Measurements from ENCODE around the gene TSGA10IP.

TSGA10IP gene

GRCh38 chr11:65975771-65976170 is 30.5 kb downstream of the TSGA10IP start:
- POLR2A ChIA-PET, result no interaction called here
- CTCF ChIA-PET, result interaction anchor here (1.0 to 1.9 kb wide), 3 partner anchors 13 to 91 kb away, joined by 3 to 7 read pairs (median 5); partner anchors contain the start of gene CCDC85B
- no peak for DNase-seq (ENCODE audit: extremely low spot score)
- TF ChIP-seq CTCF (IDR thresholded peaks at IDR 0.05; ENCODE audit: control extremely low read depth, extremely low read depth, low read depth, missing control alignments), result no peak

GRCh38 chr11:65976216-65977176 is 31.2 kb downstream of the TSGA10IP start:
- DNase-seq (ENCODE audit: extremely low spot score), result no peak
- TF ChIP-seq CTCF (IDR thresholded peaks at IDR 0.05; ENCODE audit: control extremely low read depth, extremely low read depth, low read depth, missing control alignments), result no peak
- ChIA-PET CTCF (interaction anchor here (1.0 to 1.9 kb wide), 5 partner anchors 12 to 92 kb away, joined by 3 to 7 read pairs (median 3); partner anchors contain the start of genes CCDC85B and FIBP), POLR2A (no interaction called here)

GRCh38 chr11:65977621-65978390 is 32.5 kb downstream of the TSGA10IP start:
- ChIA-PET CTCF (interaction anchor here (1.0 to 3.3 kb wide), 4 partner anchors 11 to 89 kb away, joined by 3 to 17 read pairs (median 5); partner anchors contain the start of gene FIBP), POLR2A (no interaction called here)
- TF ChIP-seq CTCF (IDR thresholded peaks at IDR 0.05; ENCODE audit: control extremely low read depth, extremely low read depth, low read depth, missing control alignments), result no peak
- no peak for DNase-seq (ENCODE audit: extremely low spot score)

- ChIA-PET POLR2A (interaction anchor here (0.7 kb wide), 1 partner anchor 78 kb away, joined by 3 read pairs; the partner anchor contains the start of gene FOSL1), CTCF (interaction anchor here (1.2 to 3.3 kb wide), 4 partner anchors 10 to 119 kb away, joined by 3 to 17 read pairs (median 4); partner anchors contain the start of genes FIBP and MUS81)
- no peak for TF ChIP-seq CTCF (IDR thresholded peaks at IDR 0.05; ENCODE audit: control extremely low read depth, extremely low read depth, low read depth, missing control alignments)
- no peak for DNase-seq (ENCODE audit: extremely low spot score)
Measured at GRCh38 chr11:65978391-65979238, 33.3 kb downstream of the TSGA10IP start.

GRCh38 chr11:65979261-65979759 is 34.0 kb downstream of the TSGA10IP start:
- no peak for TF ChIP-seq CTCF (IDR thresholded peaks at IDR 0.05; ENCODE audit: control extremely low read depth, extremely low read depth, low read depth, missing control alignments)
- CTCF ChIA-PET, result interaction anchor here (1.0 to 3.3 kb wide), 6 partner anchors 10 to 200 kb away, joined by 3 to 17 read pairs (median 4); partner anchors contain the start of genes FIBP and MUS81
- DNase-seq (ENCODE audit: extremely low spot score), result no peak
- POLR2A ChIA-PET, result interaction anchor here (0.7 kb wide), 1 partner anchor 79 kb away, joined by 3 read pairs; the partner anchor contains the start of gene FOSL1

Data from GM10248 (cell line).